OCI-M2 (cell line): Measurements from ENCODE around the gene DNAJC18.
"Not testable (repeated sequence)": the region's sequence is repeated elsewhere in the genome, so short reads cannot be mapped to it uniquely, and the experiment has no call there.

Source experiments
- DNase-seq: peaks from one replicate; lab custom pipeline; 2025; ENCODE audit not compliant: unreplicated experiment; lab: John Stamatoyannopoulos, UW

Gene DNAJC18

DNA sequence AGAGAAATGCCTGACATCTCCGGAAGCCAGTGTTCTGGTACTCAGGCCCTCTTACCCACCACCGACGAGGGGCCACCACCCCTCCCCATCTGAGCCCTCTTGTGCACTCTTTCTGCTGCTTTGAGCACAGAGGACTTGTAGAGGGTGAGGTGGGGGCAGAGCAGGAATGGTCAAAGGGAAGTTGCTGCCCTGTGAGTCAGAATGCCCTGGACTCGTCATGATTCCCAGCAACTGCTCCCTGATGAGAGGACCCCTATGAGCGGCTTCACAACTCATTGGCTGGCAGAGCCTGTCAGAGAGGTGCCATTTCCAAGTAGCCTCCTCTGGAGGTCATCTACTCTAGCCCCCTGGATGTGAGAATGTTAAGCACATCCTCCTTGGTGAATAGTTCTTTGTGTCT is 22.4 kb upstream of the DNAJC18 start:
- DNase-seq = no peak

DNA sequence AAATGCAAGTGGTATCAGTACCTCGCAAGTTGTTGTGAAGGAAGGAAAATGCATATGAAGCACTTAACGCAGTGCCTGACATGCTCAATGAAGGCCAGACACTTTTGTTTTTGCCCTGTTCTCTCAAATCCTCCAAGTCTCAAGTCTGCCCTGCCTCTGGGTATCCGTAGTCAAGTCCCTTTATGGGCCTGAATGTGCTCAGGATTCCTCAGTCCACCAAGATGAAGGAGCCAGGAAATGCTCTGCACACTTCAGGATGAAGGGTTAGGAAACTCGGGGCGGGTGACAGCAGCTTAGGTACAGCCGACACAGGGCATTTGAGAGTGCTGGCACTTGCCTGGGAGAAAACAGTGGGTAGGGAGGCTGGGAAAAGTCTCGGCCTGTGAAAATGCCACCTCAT is 21.9 kb upstream of the DNAJC18 start:
- DNase-seq = no peak

DNA sequence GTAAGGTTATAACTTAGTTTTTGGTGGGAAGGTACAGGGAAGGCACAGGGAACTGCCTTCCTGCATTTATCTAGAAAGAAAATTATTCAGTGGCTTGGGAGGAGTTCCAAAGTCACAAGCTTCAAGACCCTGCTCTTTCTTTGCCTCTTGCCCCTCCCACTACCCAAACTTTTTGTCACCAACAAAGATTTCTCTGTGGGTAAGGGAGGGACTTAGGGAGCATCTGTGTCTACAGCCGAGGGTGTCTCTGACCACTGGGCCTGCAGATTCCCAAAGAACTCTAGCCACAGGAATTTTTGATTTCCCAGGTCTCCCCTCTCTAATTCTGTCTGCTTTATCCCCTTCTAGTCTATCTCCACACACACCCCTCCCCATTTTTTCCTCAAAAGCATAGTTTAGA is 21.1 kb upstream of the DNAJC18 start:
- no peak for DNase-seq

DNA sequence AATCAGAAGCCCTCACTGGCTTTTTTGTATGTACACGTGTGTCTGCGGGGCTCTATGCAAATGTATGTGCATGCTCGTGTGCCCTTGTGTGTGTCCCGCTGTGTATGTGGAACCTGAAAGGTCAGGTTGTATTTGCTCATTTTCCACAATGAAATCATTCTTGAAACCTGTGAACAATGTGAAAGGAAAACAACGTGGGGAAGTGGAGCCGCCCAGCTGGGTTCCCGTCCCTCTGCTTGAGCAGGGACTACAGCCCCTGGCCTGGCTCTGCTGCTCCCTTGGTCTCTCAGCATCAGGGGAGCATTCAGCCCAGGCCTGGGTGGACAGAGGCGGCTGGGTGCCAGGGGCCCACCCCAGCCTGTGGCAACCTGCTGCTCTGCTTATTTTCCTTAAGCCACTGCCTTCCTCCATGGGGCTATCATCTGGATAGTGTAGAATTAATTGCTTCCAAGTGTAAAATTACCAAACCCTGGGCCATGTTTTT is 20.2 kb upstream of the DNAJC18 start:
- no peak for DNase-seq

DNA sequence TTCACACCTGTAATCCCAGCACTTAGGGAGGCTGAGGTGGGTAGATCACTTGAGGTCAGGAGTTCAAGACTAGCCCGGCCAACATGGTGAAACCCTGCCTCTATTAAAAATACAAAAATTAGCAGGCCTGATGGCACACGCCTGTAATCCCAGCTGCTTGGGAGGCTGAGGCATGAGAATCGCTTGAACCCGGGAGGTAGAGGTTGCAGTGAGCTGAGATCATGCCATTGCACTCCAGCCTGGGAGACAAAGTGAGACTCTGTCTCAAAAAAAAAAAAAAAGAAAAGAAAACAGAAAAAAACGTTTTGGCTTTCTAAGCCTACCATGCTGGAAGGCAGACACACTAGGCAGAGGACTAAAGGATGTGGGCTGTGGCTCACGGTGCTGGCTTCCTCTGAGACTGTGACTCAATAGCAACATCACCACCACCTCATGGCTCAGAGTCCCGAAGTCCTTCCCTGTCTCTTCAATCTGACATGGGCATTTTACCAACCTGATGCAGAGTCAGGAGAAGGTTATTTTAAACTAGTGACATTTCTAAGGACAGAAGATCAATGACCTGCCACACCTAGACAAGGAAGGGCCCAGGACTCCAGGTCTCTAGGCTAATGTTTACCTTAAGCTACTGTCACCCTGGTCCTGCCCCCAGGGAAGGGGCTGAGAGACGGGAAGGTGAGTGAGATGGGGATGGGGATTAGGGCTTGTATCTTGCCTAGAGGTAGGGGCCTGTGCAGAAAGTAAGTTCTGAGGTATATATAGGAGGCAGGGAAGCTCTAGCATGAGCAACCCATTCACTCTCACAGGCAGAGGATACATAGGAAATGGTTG is 19.5 kb upstream of the DNAJC18 start:
- no peak for DNase-seq

DNA sequence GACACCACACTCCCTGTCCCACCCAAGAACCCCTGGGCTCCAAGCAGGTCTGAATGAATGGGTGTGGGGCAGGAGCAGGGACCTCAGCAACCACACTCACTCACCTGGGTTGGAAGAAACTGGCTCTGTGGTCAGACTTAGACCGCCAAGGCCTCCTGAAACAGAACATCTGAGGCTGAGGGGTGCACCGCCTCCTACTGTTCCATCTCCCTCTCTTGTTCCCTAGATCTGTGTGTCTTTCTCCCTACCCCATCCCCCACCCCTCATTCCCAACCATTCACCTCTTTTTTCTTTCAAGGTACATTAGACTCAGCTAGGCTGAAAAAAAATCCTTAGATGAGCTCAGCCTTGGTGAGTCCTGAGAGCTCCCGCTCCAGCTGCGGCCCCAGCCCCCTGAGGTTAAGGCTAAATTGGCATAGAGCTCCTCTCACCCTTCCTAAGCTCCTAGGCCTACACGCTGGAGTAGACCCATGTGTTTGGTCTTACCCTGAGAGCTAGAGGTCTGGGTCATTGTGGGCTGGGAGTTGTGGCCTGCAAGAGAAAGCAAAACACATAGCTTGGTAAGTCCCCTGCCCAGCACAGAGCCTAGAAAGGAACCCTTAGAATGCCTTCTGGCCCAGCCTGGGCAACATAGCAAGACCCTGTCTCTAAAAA is 18.5 kb upstream of the DNAJC18 start:
- DNase-seq = no peak

DNA sequence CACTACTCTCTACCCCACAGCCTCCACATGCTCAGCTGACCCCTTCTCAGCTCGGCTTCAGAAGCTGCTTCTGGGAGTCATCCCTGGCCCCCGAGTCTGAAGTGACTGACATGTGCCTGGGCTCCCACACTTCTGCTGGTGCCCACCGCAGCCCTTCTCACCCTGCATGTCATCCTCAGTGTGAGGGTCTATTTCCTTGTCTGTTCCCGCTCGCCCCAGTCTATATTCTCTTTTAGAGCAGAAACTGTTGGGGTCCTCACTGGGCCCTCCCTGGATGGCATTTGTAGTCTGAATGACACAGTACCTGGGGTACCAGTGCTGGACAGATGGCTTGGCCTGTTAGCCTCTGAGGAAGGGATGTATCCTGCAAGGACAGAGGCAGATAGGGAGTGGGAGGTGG is 17.9 kb upstream of the DNAJC18 start:
- no peak for DNase-seq

DNA sequence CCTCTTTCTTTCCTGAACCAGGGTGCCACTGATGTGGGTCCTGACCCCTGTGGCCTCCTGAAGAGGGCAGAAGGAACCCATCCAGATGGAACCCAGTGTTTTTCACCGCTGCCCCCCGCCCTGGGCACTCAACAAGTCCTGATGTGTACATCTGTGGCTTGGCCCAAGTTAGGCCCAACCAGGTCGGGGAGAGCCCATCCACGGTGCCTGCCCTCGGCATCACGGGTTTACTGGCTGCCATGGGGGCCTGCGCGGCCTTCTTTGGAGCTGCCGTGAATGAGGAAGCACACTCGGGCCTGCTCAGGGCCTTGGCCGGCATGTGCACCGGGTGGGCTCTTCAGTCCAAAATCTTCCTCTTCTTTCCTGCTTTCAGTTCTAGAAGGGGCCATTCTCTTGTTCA is 17.5 kb upstream of the DNAJC18 start:
- no peak for DNase-seq

DNA sequence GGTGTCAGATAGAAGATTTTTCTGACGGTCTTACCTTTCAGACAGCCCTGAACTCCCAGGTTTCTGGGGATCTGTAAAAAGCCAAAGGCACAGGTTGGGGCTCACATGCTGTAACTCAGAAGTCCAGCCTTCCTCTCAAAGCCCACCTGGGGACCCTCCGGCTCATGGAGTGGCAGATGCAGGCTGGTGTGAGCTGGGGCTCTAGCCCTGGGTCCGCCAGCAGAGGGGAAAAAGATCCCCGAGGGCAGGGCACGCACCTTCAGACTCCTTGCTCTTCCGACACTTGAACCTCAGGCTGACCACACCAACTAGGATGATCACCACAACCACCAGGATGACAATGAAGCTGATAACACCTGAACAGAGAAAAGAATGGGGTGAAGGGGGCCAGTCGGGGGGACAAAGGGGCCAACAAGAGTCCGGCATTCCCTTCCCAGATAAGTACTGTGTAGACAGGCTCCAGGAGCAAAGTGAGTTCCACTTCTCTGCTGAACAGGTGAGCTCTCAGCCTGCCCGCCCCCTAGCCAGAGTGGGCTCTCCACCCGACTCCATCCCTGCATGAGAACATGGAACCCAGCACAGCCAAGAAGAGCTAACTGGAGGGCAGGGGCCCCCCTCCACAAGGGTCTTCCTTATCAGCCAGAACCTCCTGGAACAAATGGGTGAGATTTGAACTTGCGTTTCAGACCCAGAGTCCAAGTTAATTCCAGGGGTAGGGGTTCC is 15.4 kb upstream of the DNAJC18 start:
- no peak for DNase-seq

DNA sequence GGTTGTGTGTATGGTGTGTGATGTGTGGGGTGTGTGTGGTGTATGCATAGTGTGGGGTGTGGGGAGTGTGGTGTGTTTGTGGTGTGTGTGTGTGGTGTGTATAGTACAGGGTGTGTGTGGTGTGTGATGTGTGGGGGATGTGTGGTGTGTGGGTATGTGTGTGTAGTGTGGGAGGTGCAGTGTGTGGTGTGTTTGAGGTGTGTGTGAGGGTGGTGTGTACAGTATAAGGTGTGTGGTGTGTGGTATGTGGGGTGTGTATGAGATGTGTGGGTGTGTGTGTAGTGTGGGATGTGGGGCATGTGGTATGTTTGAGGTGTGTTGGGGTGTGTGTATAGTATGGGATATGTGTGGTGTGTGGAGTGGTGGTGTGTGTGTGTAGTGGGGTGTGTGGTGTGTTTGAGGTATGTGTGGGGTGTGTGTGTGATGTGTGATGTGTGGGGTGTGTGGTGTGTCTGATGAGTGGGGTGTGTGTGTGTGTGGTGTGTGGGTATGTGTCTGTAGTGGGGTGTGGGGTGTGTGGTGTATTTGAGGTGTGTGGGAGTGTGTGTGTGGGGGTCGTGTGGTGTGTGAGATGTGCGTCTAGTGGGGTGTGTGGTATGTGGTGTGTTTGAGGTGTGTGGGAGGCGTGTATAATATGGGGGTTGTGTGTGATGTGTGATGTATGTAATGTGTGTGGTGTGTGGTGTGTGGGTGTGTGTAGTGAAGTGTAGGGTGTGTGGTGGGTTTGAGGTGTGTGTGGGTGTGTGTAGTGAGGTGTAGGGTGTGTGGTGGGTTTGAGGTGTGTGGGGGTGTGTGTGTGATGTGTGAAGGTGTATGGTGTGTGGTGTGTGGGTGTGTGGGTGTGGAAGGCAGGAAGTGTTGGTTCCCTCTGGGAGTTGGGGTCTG is 14.6 kb upstream of the DNAJC18 start:
- DNase-seq = no peak

DNA sequence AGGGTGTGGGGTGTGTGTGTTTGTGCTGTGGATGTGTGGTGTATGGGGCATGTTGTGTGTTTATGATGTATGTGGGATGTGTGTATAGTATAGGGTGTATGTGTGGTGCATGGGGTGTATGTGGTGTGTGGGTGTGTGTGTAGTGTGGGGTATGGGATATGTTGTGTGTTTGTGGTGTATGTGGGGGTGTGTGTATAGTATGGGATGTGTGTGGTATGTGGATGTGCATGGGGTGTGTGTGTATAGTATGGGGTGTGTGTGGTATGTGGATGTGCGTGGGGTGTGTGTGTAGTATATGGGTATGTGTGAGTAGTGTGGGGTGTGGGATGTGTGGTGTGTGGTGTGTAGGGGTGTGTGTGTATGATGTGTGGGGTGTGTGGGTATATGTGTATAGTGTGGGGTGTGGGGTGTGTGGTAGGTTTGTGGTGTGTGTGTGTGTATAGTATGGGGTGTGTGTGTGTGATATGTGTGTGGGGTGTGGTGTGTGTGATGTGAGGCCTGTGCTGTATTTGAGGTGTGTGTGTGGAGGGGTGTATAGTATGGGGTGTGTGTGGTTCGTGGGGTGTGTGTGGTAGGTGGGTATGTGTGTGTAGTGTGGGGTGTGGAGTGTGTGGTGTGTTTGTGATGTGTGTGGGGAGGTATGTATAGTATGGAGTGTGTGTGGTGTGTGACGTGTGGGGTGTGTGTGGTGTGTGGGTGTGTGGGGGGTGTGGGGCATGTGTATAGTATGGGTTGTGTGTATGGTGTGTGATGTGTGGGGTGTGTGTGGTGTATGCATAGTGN is 12.7 kb upstream of the DNAJC18 start:
- DNase-seq = no peak

DNA sequence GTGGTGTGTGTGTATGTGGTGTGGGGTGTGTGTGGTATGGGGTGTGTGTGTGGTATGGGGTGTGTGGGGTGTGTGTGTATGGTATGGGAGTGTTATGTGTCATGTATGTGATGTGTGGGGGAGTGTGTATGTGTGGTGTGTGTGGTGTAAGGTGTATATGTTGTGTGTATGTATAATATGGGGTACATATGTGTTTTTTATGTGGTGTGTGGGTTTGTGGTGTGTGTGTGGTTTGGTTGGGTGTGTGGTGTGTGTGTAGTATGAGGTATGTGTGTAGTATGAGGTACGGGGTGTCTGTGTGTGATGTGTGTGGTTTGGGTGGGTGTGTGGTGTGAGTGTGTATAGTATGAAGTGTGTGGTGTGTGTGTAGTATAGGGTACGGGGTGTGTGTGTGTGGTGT is 11.9 kb upstream of the DNAJC18 start:
- no peak for DNase-seq

DNA sequence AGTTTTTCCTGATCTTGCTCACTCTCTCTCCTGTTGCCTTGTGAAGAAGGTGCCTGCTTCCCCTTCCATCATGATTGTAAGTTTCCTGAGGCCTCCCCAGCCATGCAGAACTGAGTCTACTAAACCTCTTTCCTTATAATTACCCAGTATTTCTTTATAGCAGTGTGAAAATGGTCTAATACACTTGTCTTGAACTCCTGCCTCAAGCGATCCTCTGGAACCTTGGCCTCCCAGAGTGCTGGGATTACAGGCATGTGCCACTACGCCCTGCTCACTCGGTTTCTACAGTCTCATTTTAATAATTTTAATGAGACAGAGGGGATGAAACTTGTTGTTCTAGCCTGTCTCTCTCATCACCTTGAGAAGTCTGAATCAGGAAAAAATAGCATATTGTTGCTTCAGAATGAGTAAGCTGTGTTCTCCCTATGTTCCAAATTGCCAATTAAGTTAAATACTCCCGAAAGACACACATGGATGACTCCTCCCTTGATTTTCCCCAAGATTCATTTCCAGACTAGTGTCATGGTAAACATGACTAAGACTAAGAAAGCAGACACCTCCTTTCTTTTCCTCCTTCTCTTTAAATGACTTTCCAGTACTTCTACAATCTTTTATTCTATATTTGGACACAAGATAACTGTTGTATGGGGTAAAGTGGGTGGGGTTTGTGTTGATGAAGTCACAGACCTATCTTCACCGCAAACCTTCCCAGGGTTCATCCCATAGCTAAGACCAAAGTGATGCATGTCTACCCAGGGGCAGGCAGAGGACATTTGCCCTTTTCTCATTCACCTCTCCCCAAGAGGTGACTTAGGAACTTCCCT is 7.8 kb upstream of the DNAJC18 start:
- DNase-seq = no peak

DNA sequence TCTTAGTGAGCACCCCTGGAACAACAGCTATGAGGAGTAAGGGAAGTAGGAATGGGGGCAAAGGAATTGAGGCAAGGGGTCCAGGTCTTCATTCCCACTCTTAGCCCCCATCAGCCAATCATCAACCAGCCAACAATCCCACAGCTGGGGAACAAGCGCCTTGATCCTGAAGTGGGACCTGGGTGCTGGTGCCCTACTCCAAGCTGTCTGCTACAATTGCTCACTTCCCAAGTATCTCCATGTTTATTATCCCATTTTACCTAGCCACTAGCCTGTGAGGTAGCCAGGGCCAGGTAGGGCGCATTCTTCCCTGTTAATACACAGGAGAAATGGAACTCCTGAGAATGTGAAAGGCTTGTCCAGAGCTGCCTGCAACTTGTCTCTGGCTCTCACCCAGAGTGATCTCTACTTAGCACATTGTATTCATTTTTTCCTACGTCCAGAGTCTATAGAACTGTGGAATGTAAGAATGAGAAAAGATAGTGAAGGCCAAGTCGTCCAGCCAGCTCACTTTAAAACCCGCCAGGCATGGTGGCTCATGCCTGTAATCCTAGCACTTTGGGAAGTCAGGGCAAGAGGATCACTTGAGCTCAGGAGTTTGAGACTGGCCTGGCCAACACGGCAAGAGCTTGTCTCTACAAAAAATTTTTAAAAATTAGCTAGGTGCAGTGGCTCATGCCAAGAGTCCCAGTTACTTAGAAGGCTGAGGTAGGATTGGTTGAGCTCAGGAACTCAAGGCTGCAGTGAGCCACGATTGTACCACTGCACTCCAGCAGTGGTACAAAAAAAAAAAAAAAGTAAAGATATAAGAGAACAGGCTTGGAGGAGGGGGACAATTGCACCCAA is 6.2 kb upstream of the DNAJC18 start:
- no peak for DNase-seq

DNA sequence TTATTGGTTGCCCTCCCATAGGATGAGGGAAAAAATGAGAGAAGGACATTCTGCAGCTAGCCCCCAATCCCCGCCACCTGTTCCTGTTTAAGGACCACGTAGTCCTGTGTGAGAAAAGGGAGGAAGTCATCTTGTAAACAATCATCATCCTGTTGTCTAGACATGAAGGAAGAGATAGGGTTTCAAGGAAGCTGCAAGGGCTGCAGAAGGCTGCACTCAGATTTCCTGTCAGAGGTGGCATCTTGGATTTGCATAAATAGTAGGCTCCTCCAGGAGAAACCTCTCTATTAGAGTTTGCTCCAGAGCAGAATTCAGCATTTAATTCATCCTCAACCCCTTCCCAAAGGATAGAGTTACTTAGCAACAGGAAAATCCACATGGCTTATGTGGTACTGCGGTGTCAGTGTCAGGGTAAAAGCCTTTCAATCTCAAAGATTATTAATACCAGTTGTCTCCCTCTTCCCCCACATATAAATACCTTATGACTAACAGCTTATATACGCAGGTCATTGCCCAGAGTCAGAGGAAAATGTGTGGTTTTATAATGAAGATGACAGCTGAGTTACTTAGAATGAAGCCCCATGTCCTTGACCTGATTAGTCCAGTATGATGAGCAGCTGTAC is 4.6 kb upstream of the DNAJC18 start:
- DNase-seq = no peak

DNA sequence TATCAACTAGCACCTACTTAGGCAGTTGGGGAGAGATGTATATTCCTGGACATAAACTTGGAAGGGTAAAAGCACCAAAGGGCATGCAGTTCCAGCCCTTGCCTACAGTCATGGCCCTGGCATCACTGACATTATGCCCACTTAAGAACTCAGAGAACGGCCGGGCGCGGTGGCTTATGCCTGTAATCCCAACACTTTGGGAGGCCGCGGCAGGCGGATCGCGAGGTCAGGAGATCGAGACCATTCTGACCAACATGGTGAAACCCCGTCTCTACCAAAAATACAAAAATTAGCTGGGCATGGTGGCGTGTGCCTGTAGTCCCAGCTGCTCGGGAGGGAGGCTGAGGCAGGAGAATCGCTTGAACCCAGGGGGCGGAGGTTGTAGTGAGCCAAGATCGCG is 1.1 kb upstream of the DNAJC18 start:
- DNase-seq = not testable (repeated sequence)

DNA sequence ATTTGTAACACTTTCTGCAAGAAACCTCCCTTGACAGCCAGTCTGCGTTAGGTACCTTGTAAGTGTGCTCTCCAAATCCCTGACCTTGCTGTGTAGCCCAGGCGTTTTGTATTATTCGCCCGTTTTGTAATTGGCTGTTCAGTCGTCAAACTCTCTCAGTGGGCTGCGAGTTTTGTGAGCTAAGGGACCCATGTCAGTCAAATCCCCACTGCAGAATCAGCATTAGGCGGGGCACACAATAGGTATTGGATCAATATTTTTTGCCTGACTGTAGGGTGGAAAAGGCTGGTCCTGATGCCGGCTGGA is 665 bp downstream of the DNAJC18 start:
- DNase-seq = no peak

DNA sequence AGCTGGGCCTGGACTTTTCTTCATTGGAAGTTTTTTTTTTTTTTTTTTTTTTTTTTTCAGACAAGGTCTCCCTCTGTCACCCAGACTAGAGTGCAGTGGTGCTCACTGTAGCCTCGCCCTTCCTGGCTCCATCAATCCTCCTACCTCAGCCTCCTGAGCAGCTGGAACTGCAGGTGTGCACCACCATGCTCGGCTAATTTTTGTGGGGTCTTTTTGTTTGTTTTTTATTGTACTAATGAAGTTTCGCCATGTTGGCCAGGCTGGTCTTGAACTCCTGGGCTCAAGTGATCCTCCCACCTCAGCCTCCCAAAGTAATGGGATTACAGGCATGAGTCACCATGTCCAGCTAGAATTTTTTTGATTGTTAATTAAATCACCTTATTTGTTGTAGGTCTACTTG is 3.6 kb downstream of the DNAJC18 start:
- no peak for DNase-seq
